GM12865 (cell line): ENCODE data around the gene MYO7B.
A peak's percentile ranks its signal among the peaks of the same experiment; 100 is the strongest.

Experiments used
- DNase-seq: peaks from one replicate; pipeline ENCODE4 v3.0.0; 2010; ENCODE audit warnings: low read depth
- H3K4me3 ChIP-seq: 2 replicates; pipeline ENCODE4 v1.5.1; 2011; ENCODE audit warnings: mild to moderate bottlenecking, low read depth, low read length, control low read depth
- CTCF ChIP-seq: IDR thresholded peaks from 2 replicates; pipeline ENCODE4 v1.5.1; 2011; ENCODE audit warnings: low read length, control low read depth, low read depth, inconsistent platforms; ENCODE audit not compliant: insufficient read depth; ENCODE audit errors: missing control alignments

Gene MYO7B

DNA sequence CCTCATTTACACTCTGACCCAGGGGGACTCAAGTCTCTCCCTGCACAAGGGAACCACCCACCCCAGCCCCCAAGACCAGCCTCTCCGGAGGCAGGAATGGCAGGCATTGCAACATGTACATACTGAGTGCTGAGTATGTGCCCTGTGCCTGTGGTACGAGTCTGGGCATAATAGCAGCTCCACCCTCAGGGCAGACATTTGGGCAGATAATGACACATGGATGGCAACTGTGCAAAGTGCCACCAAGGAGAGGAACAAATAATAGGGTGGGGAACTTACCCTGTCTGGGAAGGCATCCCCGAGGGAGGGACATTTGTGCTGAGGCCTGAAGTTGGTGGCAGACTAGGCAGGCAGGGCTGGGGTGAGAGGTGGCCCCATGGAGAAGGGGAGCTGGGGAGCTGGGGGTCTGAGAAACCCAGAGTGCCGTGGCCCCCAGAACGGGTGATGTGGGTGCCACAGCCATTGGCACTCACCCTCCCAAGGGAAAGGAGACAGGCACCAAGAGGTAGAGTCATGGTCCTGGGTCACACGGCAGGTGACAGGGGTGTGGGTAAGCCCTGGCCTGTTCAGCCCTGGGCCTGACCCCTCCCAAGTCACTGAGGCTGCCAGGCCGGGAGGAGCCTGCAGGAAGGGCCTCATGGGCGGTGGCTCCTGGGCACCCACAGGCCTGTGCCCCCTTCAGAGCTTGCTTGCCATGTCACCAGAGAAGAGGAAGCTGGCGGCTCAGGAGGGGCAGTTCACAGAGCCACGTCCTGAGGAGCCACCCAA lies 94.8 kb downstream of the MYO7B start:
- DNase-seq = no peak
- no peak for TF ChIP-seq CTCF

DNA sequence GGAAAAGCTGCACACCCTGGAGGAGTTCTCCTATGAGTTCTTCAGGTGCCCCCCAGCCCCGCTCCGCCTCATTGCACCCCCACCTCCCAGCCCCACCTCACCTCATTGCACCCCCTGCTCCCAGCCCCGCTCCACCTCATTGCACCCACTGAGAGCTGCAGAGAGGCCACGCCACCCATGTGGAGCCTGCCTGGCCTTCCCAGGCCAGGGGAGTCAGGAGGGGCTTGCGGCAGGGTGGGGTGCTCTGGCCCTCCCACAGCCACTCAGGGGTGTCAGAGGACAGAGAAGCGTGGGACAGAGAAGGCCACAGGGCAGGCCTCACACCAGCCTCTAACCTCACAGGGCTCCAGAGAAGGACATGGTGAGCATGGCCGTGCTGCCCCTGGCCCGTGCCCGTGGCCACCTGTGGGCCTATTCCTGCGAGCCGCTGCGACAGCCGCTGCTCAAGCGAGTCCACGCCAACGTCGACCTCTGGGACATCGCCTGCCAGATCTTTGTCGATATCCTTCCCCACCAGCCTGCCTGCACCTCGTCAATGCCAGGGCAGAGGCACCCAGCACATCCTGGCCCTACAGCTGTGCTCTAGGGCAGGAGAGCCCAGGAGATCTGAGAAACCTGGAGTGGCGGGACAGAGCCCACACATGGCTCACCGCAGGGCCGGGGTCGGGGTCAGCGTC lies 95.5 kb downstream of the MYO7B start:
- TF ChIP-seq CTCF = no peak
- DNase-seq = no peak
- H3K4me3 ChIP-seq = no peak overlapping the region

More for the DNA sequence above, 94.8 kb downstream of the MYO7B start:
- H3K4me3 ChIP-seq = no peak overlapping the region

- no peak overlapping the region for H3K4me3 ChIP-seq
- TF ChIP-seq CTCF = no peak
- no peak for DNase-seq
These were observed 96.1 kb downstream of the MYO7B start for GRCh38 chr2:127631541-127631996.

- DNase-seq = no peak
- no peak overlapping the region for H3K4me3 ChIP-seq
- no peak for TF ChIP-seq CTCF
These were observed 96.6 kb downstream of the MYO7B start for GRCh38 chr2:127631997-127632581.

GRCh38 chr2:127632592-127633489 lies 97.4 kb downstream of the MYO7B start:
- H3K4me3 ChIP-seq = no peak overlapping the region
- TF ChIP-seq CTCF = no peak
- peak; percentile 14 for DNase-seq

DNA sequence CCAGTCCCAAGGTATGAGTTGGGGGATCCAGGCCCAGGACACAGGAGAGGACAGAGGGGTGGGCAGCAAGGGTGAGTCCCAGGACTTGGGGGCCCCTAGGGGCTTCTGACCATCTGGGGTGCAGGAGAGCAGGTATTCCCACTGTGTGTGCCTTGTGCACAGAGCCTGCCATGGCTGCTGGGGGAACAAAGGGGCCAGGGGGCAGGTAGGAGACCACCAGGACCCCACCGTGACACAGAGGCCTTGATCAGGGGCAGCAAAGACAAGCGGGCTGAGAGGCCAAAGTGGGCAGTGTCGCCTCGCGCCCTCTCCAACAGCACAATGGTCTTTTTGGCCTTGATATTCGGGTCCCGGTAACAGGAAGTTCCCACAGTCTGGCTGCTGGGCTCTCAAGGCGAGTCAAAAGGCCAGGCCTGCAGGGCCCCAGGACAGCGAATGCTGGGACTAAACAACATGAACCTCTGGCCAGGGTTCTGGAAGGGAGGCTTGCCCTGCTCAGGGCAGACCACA lies 98.1 kb downstream of the MYO7B start:
- H3K4me3 ChIP-seq = no peak overlapping the region
- DNase-seq = no peak
- no peak for TF ChIP-seq CTCF
